KMS-11 (cell line): Measurements from ENCODE around the gene MFSD6L.

Source experiments
- H2AFZ ChIP-seq: fragments of 200-600 bp; sonication (generic); 2 replicates; pipeline ENCODE4 v1.6.1; 2016; ENCODE audit warnings: antibody characterized with exemption, mixed run types, low read depth
- H3K27ac ChIP-seq: fragments of 200-600 bp; sonication (generic); 2 replicates; pipeline ENCODE4 v1.6.1; 2016; ENCODE audit warnings: mild to moderate bottlenecking, mixed run types
- H3K27me3 ChIP-seq: fragments of 200-600 bp; sonication (generic); 2 replicates; pipeline ENCODE4 v1.6.1; 2017; ENCODE audit warnings: mild to moderate bottlenecking, low read depth, mixed run types, moderate library complexity; ENCODE audit not compliant: insufficient read depth
- H3K36me3 ChIP-seq: fragments of 200-600 bp; sonication (generic); 2 replicates; pipeline ENCODE4 v1.6.1; 2017; ENCODE audit warnings: mild to moderate bottlenecking, mixed run types; ENCODE audit not compliant: insufficient read depth
- H3K4me1 ChIP-seq: fragments of 200-600 bp; sonication (generic); 2 replicates; pipeline ENCODE4 v1.6.1; 2016; ENCODE audit warnings: mild to moderate bottlenecking, low read depth, mixed run types; ENCODE audit not compliant: poor library complexity, severe bottlenecking
- H3K4me2 ChIP-seq: fragments of 200-600 bp; sonication (generic); 2 replicates; pipeline ENCODE4 v1.7.0; 2016; ENCODE audit warnings: mild to moderate bottlenecking, mixed run types
- H3K4me3 ChIP-seq: fragments of 200-600 bp; sonication (generic); IDR thresholded peaks from 2 replicates; pipeline ENCODE4 v1.6.1; 2017; ENCODE audit warnings: low read depth, low read length, mixed read lengths; ENCODE audit not compliant: insufficient read depth
- H3K79me2 ChIP-seq: fragments of 200-600 bp; sonication (generic); 2 replicates; pipeline ENCODE4 v1.6.1; 2016; ENCODE audit warnings: low read depth, mixed run types; ENCODE audit not compliant: insufficient read depth
- H3K9ac ChIP-seq: fragments of 200-600 bp; sonication (generic); 2 replicates; pipeline ENCODE4 v1.6.1; 2016; ENCODE audit warnings: mild to moderate bottlenecking, mixed run types
- H4K20me1 ChIP-seq: fragments of 200-600 bp; sonication (generic); 2 replicates; pipeline ENCODE4 v1.6.1; 2016; ENCODE audit warnings: mild to moderate bottlenecking, mixed run types; ENCODE audit not compliant: insufficient read depth
- CTCF ChIP-seq: fragments of 200-600 bp; sonication (generic); conservative IDR thresholded peaks from 2 replicates; pipeline ENCODE4 v1.6.1; 2017; ENCODE audit warnings: low read depth, mild to moderate bottlenecking, antibody characterized with exemption, low read length, moderate library complexity, mixed read lengths

The MFSD6L gene

DNA sequence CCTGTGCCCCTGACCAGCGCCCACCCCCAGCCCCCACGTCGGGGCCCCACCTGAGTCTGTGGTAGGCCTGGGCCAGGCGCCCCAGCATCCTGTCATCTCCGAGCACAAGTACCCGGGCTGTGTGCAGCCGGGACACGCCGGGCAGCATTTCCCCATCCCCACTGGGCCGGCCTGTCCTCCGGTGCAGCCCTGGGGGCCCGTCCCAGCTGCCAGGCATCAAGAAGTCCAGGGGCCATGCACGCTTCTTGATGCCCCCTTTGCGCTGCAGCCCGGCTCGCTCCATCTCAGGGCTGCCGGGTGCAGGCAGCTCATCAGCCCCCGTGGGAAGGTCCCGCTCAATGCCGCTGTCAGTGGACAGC is 29.3 kb upstream of the MFSD6L start:
- H3K79me2 ChIP-seq = no peaks in the 10 kb centered on the region
- H3K4me1 ChIP-seq = no peaks in the 10 kb centered on the region
- H3K4me3 ChIP-seq = no peak overlapping the region
- no peak overlapping the region for H3K9ac ChIP-seq
- no peaks in the 10 kb centered on the region for H4K20me1 ChIP-seq
- no peak overlapping the region for H3K4me2 ChIP-seq
- H3K27ac ChIP-seq = no peak overlapping the region
- H2AFZ ChIP-seq = no peak overlapping the region
- no peak for TF ChIP-seq CTCF
- H3K36me3 ChIP-seq = no peaks in the 10 kb centered on the region
- no peaks in the 10 kb centered on the region for H3K27me3 ChIP-seq

GRCh38 chr17:8826808-8827435 is 27.8 kb upstream of the MFSD6L start:
- Histone ChIP-seq H3K4me3 (no peak overlapping the region), H3K4me2 (no peak overlapping the region), H3K4me1 (no peaks in the 10 kb centered on the region), H3K9ac (no peak overlapping the region), H3K36me3 (no peaks in the 10 kb centered on the region), H4K20me1 (no peaks in the 10 kb centered on the region), H3K79me2 (no peaks in the 10 kb centered on the region), H3K27ac (no peak overlapping the region), H3K27me3 (no peaks in the 10 kb centered on the region), H2AFZ (no peak overlapping the region)
- TF ChIP-seq CTCF = no peak

DNA sequence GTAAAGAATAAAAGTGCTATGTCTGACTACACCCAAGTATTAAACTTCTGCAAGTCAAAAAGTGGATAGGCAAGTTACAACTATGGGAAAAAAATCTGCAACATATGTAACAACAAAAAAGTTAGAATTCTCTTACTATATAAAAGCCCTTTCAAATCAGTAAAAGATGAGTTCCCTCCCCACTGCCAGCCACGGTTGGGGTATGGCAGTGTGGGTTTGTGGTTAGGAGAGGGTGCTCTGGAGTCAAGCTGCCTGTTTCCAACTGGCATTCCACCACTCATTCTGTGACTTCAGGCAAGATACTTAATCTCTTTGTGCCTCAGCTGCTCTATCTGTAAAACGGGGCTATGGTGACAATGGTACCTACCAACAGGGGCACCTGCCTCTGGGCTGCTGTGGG is 26.6 kb upstream of the MFSD6L start:
- Histone ChIP-seq H3K4me2 (no peak overlapping the region), H3K4me1 (no peaks in the 10 kb centered on the region), H3K9ac (no peak overlapping the region), H3K36me3 (no peaks in the 10 kb centered on the region), H3K27me3 (no peaks in the 10 kb centered on the region), H3K79me2 (no peaks in the 10 kb centered on the region), H3K4me3 (no peak overlapping the region), H4K20me1 (no peaks in the 10 kb centered on the region), H2AFZ (no peak overlapping the region), H3K27ac (no peak overlapping the region)
- no peak for TF ChIP-seq CTCF

DNA sequence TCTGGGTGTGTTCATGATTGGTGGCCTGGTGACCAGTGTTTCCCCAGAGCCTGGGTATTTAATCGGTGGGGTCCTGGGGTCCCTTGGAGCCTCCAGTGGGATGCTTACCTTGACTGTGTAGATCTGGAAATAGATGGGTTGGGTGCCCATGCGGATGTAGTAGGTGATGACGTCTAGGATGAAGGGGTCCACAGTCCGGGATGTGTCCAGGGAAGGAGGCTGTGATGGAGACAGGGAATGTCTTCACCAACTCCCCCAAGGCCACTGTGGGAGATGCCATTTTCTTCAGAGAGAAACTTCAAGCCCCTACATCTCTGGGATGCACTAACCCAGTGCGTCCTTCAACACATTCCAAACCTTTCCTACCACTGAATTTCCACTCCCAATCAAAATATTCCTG is 24.1 kb upstream of the MFSD6L start:
- no peaks in the 10 kb centered on the region for H3K79me2 ChIP-seq
- TF ChIP-seq CTCF = no peak

More for the DNA sequence above, 24.1 kb upstream of the MFSD6L start:
- Histone ChIP-seq H3K27me3 (no peaks in the 10 kb centered on the region), H3K9ac (no peak overlapping the region), H3K36me3 (no peaks in the 10 kb centered on the region), H3K4me2 (no peak overlapping the region), H2AFZ (no peak overlapping the region), H3K4me1 (no peaks in the 10 kb centered on the region), H3K4me3 (no peak overlapping the region), H3K27ac (no peak overlapping the region), H4K20me1 (no peaks in the 10 kb centered on the region)
